ENCODE results near the gene IPCEF1. TPM values are rescaled to one million over a fixed set of nuclear protein-coding genes. Genes with fewer than 3 reads are reported as not detected.

The IPCEF1 gene
- total RNA-seq, 1 donor = 0.36 TPM

- peak overlapping the region; percentile 40 for H3K4me2 ChIP-seq (ENCODE audit: insufficient read depth, low read length)
- H3K27ac ChIP-seq (ENCODE audit: low read depth, low read length) = no peak overlapping the region
- no peak overlapping the region for H2AFZ ChIP-seq (ENCODE audit: low read length)
- no peaks in the 10 kb centered on the region for H3K79me2 ChIP-seq (ENCODE audit: insufficient read depth, low read length)
- no peak for TF ChIP-seq CTCF (IDR thresholded peaks at IDR 0.05; ENCODE audit: extremely low read depth, low read depth, low read length)
- H3K27me3 ChIP-seq (ENCODE audit: insufficient read depth, low read length) = peaks cover 5% of the 10 kb centered on the region
- peaks cover 3% of the 10 kb centered on the region for H3K9me3 ChIP-seq (ENCODE audit: low read depth, low read length)
- H3K4me3 ChIP-seq (ENCODE audit: insufficient read depth, low read length) = no peak overlapping the region
- H3K36me3 ChIP-seq (ENCODE audit: insufficient read depth, low read length) = no peaks in the 10 kb centered on the region
- H3K4me1 ChIP-seq (ENCODE audit: insufficient read depth, low read length) = peaks cover 19% of the 10 kb centered on the region
- no peaks in the 10 kb centered on the region for H4K20me1 ChIP-seq (ENCODE audit: insufficient read depth, low read length)
- no peak for DNase-seq (ENCODE audit: insufficient read length, low spot score, missing footprints)
Measured at GRCh38 chr6:154386848-154387717, 30.5 kb upstream of the IPCEF1 start.

GRCh38 chr6:154384191-154384590 is 27.6 kb upstream of the IPCEF1 start:
- Histone ChIP-seq H3K4me3 (ENCODE audit: insufficient read depth, low read length) (no peak overlapping the region), H3K27me3 (ENCODE audit: insufficient read depth, low read length) (peaks cover 5% of the 10 kb centered on the region), H3K9me3 (ENCODE audit: low read depth, low read length) (peaks cover under 1% of the 10 kb centered on the region), H3K79me2 (ENCODE audit: insufficient read depth, low read length) (no peaks in the 10 kb centered on the region), H3K36me3 (ENCODE audit: insufficient read depth, low read length) (no peaks in the 10 kb centered on the region), H3K27ac (ENCODE audit: low read depth, low read length) (no peak overlapping the region), H3K4me2 (ENCODE audit: insufficient read depth, low read length) (no peak overlapping the region), H4K20me1 (ENCODE audit: insufficient read depth, low read length) (no peaks in the 10 kb centered on the region), H3K4me1 (ENCODE audit: insufficient read depth, low read length) (peaks cover 16% of the 10 kb centered on the region), H2AFZ (ENCODE audit: low read length) (no peak overlapping the region)
- TF ChIP-seq CTCF (IDR thresholded peaks at IDR 0.05; ENCODE audit: extremely low read depth, low read depth, low read length) = no peak
- DNase-seq (ENCODE audit: insufficient read length, low spot score, missing footprints) = no peak

GRCh38 chr6:154383273-154383672 is 26.7 kb upstream of the IPCEF1 start:
- no peak for DNase-seq (ENCODE audit: insufficient read length, low spot score, missing footprints)
- no peaks in the 10 kb centered on the region for H4K20me1 ChIP-seq (ENCODE audit: insufficient read depth, low read length)
- peaks cover 5% of the 10 kb centered on the region for H3K27me3 ChIP-seq (ENCODE audit: insufficient read depth, low read length)
- H3K4me2 ChIP-seq (ENCODE audit: insufficient read depth, low read length) = no peak overlapping the region
- no peaks in the 10 kb centered on the region for H3K79me2 ChIP-seq (ENCODE audit: insufficient read depth, low read length)
- no peak overlapping the region for H3K27ac ChIP-seq (ENCODE audit: low read depth, low read length)
- H2AFZ ChIP-seq (ENCODE audit: low read length) = no peak overlapping the region
- no peaks in the 10 kb centered on the region for H3K36me3 ChIP-seq (ENCODE audit: insufficient read depth, low read length)
- peaks cover 13% of the 10 kb centered on the region for H3K4me1 ChIP-seq (ENCODE audit: insufficient read depth, low read length)
- TF ChIP-seq CTCF (IDR thresholded peaks at IDR 0.05; ENCODE audit: extremely low read depth, low read depth, low read length) = no peak
- H3K9me3 ChIP-seq (ENCODE audit: low read depth, low read length) = no peaks in the 10 kb centered on the region
- no peak overlapping the region for H3K4me3 ChIP-seq (ENCODE audit: insufficient read depth, low read length)

- Histone ChIP-seq H3K79me2 (ENCODE audit: insufficient read depth, low read length) (no peaks in the 10 kb centered on the region), H2AFZ (ENCODE audit: low read length) (no peak overlapping the region), H3K36me3 (ENCODE audit: insufficient read depth, low read length) (no peaks in the 10 kb centered on the region), H3K4me1 (ENCODE audit: insufficient read depth, low read length) (peaks cover 10% of the 10 kb centered on the region), H3K4me2 (ENCODE audit: insufficient read depth, low read length) (no peak overlapping the region), H4K20me1 (ENCODE audit: insufficient read depth, low read length) (no peaks in the 10 kb centered on the region), H3K27me3 (ENCODE audit: insufficient read depth, low read length) (peaks cover 5% of the 10 kb centered on the region), H3K9me3 (ENCODE audit: low read depth, low read length) (no peaks in the 10 kb centered on the region), H3K4me3 (ENCODE audit: insufficient read depth, low read length) (no peak overlapping the region), H3K27ac (ENCODE audit: low read depth, low read length) (no peak overlapping the region)
- TF ChIP-seq CTCF (IDR thresholded peaks at IDR 0.05; ENCODE audit: extremely low read depth, low read depth, low read length) = no peak
- no peak for DNase-seq (ENCODE audit: insufficient read length, low spot score, missing footprints)
Measured at GRCh38 chr6:154382740-154383139, 26.1 kb upstream of the IPCEF1 start.

Data from osteoblast (primary cell).